Naive thymus-derived CD4-positive, alpha-beta T cell (primary cell): ENCODE measurements around the gene INVS. TPM values are rescaled to one million over a fixed set of nuclear protein-coding genes. Genes with fewer than 3 reads are reported as not detected.
"Not testable (repeated sequence)": the region's sequence is repeated elsewhere in the genome, so short reads cannot be mapped to it uniquely, and the experiment has no call there.

Experiments
- ATAC-seq: fragments of 150-1000 bp; cut with Tn5 transposase; 2 replicates; pipeline ENCODE4 v1.10.0; 2021; ENCODE audit warnings: mild to moderate bottlenecking, moderate library complexity
- CTCF ChIA-PET: fragments of 350-600 bp; sonication (Branson Sonifier 250); formaldehyde crosslinking; loops from one replicate; lab custom pipeline; 2021; ENCODE audit warnings: antibody characterized with exemption; lab: Charles Lee
- POLR2A ChIA-PET: fragments of 350-600 bp; sonication (Branson Sonifier 250); formaldehyde crosslinking; loops from one replicate; lab custom pipeline; 2021; ENCODE audit warnings: antibody characterized with exemption, inconsistent platforms; lab: Charles Lee
- DNase-seq, 9 donors: peaks; one replicate each; pipeline versions ENCODE4 v3.0.0 to v3.0.0-alpha.2; 2020 to 2022; ENCODE audit warnings: mixed read lengths in 1 of 9
- H3K27ac ChIP-seq: one replicate; pipeline ENCODE4 v1.7.0; 2013; ENCODE audit warnings: mild to moderate bottlenecking, low read depth, low read length, moderate library complexity
- H3K27me3 ChIP-seq, 2 donors: one replicate each; pipeline ENCODE4 v1.7.0; 2013; ENCODE audit warnings: low read length in 2 of 2, mild to moderate bottlenecking in 2 of 2, moderate library complexity in 2 of 2; ENCODE audit not compliant: control insufficient read depth in 2 of 2, insufficient read depth in 2 of 2
- H3K36me3 ChIP-seq, 3 experiments: 1 replicate in 2 of 3; 2 replicates in 1 of 3; pipeline ENCODE4 v1.7.0; 2013; ENCODE audit warnings: low read length in 3 of 3, mild to moderate bottlenecking in 3 of 3, moderate library complexity in 1 of 3; ENCODE audit not compliant: insufficient read depth in 3 of 3, control insufficient read depth in 2 of 3
- H3K4me1 ChIP-seq, 2 donors: one replicate each; pipeline ENCODE4 v1.7.0; 2013; ENCODE audit warnings: low read length in 2 of 2, mild to moderate bottlenecking in 2 of 2, moderate library complexity in 1 of 2; ENCODE audit not compliant: control insufficient read depth in 2 of 2, insufficient read depth in 2 of 2
- H3K4me3 ChIP-seq: 2 replicates; pipeline ENCODE4 v1.7.0; 2013; ENCODE audit warnings: mild to moderate bottlenecking, low read length
- H3K9me3 ChIP-seq, 3 experiments: 1 replicate in 2 of 3; 2 replicates in 1 of 3; pipeline ENCODE4 v1.7.0; 2013; ENCODE audit warnings: low read length in 3 of 3; ENCODE audit not compliant: control insufficient read depth in 2 of 3
- H3K27ac Mint-ChIP-seq, 9 donors: one replicate each; pipeline ENCODE4 v1.8.0; 2020 to 2022; ENCODE audit warnings: mixed read lengths in 9 of 9, mild to moderate bottlenecking in 8 of 9, moderate library complexity in 5 of 9, inconsistent platforms in 2 of 9
- H3K27me3 Mint-ChIP-seq, 5 donors: one replicate each; pipeline ENCODE4 v1.8.0; 2021 to 2022; ENCODE audit warnings: mixed read lengths in 5 of 5, mild to moderate bottlenecking in 1 of 5
- H3K36me3 Mint-ChIP-seq, 5 donors: one replicate each; pipeline ENCODE4 v1.8.0; 2020 to 2022; ENCODE audit warnings: mixed read lengths in 5 of 5, mild to moderate bottlenecking in 3 of 5, inconsistent platforms in 1 of 5
- H3K4me1 Mint-ChIP-seq, 7 donors: one replicate each; pipeline ENCODE4 v1.8.0; 2020 to 2022; ENCODE audit warnings: mixed read lengths in 7 of 7, mild to moderate bottlenecking in 3 of 7, inconsistent platforms in 1 of 7
- H3K4me3 Mint-ChIP-seq, 10 donors: one replicate each; pipeline ENCODE4 v1.8.0; 2020 to 2022; ENCODE audit warnings: mild to moderate bottlenecking in 10 of 10, mixed read lengths in 10 of 10, moderate library complexity in 6 of 10, inconsistent platforms in 2 of 10
- H3K9me3 Mint-ChIP-seq, 11 donors: one replicate each; pipeline ENCODE4 v1.8.0; 2020 to 2022; ENCODE audit warnings: mixed read lengths in 11 of 11, mild to moderate bottlenecking in 4 of 11, inconsistent platforms in 1 of 11, moderate library complexity in 1 of 11
- intact Hi-C, 2 donors: fragments of 100-400 bp; cut with micrococcal nuclease; formaldehyde crosslinking; loops; one replicate each; pipeline ENCODE4 v1.15.1; 2023
- polyA plus RNA-seq, 2 donors: library from polyadenylated mRNA; unstranded; fragments of 300-500 nt; fragmentation: Illumina TruSeq; gene quantifications; one replicate each; pipeline ENCODE4 v1.2.3, GENCODE V29; 2021
- total RNA-seq, 6 experiments: library from RNA in 5 of 6; stranded (reverse) in 5 of 6; gene quantifications; 1 replicate in 5 of 6; 2 replicates in 1 of 6; pipeline ENCODE4 v1.2.3 and lab custom pipeline; 2021 to 2026

INVS gene
- total and polyA plus RNA-seq, 7 experiments from 2014 or later = 6.2 to 20.8 (median 19.9) TPM

- H3K4me1 Mint-ChIP-seq = peaks cover 3 to 67% (median 43%) of the 10 kb centered on the region in 7 donors
- POLR2A ChIA-PET, intact Hi-C loops: not testable (repeated sequence)
Measured at GRCh38 chr9:100076256-100076655, 22.8 kb upstream of the INVS start.

DNA sequence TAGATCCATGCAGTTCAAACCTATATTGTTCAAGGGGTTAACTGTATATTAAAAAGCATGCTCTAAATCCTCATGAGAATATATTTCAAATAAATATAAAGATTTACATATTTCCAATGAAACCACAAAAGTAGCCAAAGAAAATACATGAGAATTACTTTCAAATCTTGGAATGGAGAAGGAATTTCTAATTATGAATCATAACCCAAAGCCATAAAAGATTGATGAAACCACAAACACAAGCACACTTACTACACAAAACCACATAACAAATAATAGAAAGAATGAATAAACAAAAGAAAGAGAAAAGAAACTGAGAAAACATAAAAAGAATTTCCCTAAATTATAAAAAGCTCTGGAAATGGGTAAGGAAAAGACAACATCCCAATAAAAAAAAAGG is 16.3 kb upstream of the INVS start:
- no peaks in the 10 kb centered on the region for H3K36me3 ChIP-seq
- intact Hi-C loops = loop anchor here in 1 of 2 donors (5.0 kb wide), 1 partner anchor 55 kb away; no protein-coding TSS in a partner anchor
- CTCF ChIA-PET = no interaction called here
- no peaks in the 10 kb centered on the region for H3K27me3 ChIP-seq
- DNase-seq (no peak), ATAC-seq (no peak)
- Mint-ChIP-seq H3K9me3 (no peaks in the 10 kb centered on the region), H3K4me1 (peaks cover 40 to 87% (median 81%) of the 10 kb centered on the region in 7 donors), H3K36me3 (peaks cover under 1 to 9% (median 6%) of the 10 kb centered on the region in 5 donors), H3K27ac (peak overlapping the region in 1 of 9 donors; percentile 13), H3K4me3 (peak overlapping the region in 1 of 10 donors; percentile 4), H3K27me3 (no peaks in the 10 kb centered on the region)
- POLR2A ChIA-PET = no interaction called here
- H3K27ac ChIP-seq = no peak overlapping the region
- peaks cover 36 to 38% of the 10 kb centered on the region in 2 donors for H3K4me1 ChIP-seq
- no peak overlapping the region for H3K4me3 ChIP-seq
- H3K9me3 ChIP-seq = no peaks in the 10 kb centered on the region

More at GRCh38 chr9:100076256-100076655, 22.8 kb upstream of the INVS start:
- H3K9me3 Mint-ChIP-seq, H3K27me3 Mint-ChIP-seq, H3K9me3 ChIP-seq, DNase-seq, H3K4me3 ChIP-seq, H3K4me1 ChIP-seq, CTCF ChIA-PET, H3K4me3 Mint-ChIP-seq, ATAC-seq, H3K36me3 ChIP-seq, H3K27ac ChIP-seq, H3K27me3 ChIP-seq: not testable (repeated sequence)
- peaks cover 5 to 30% (median 14%) of the 10 kb centered on the region in 5 donors for H3K36me3 Mint-ChIP-seq
- H3K27ac Mint-ChIP-seq = peak overlapping the region in 1 of 9 donors; percentile 53

DNA sequence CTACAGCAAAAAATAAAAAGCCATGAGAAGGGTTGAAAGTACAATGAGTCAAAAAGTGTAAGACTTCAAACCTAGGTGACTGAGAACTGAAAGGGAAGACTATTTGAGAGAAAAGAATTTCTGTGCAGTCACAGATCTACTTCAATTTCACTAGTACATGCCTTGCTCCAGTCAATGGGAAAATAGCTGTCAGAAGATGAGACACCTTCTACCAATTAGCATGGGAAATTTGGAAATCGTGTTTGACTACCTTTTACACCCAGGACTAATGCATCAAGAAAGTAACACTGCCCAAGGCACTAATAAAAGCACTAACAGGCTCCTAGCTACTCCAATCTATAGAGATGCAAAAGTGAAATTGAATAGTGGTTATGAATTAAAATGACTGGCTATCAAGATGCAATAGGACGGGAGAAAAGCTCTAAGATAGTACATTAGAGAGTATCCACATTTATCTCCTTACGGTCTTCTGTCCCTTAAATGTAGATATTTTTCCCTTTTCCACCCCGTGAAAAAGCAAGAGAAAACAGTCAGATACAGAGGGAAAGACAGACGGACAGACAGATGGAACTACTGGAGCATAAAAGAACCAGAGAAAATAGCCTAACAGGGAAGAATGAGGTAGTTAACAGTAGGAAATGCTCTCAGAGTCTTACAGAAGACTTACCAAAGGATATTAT is 15.5 kb upstream of the INVS start:
- no peaks in the 10 kb centered on the region for H3K9me3 Mint-ChIP-seq
- no peaks in the 10 kb centered on the region for H3K27me3 Mint-ChIP-seq
- Histone ChIP-seq H3K9me3 (no peaks in the 10 kb centered on the region), H3K4me3 (no peak overlapping the region), H3K27ac (no peak overlapping the region), H3K36me3 (no peaks in the 10 kb centered on the region), H3K4me1 (peaks cover 38 to 43% of the 10 kb centered on the region in 2 donors), H3K27me3 (no peaks in the 10 kb centered on the region)
- H3K4me3 Mint-ChIP-seq = peak overlapping the region in 2 of 10 donors; percentile 4 to 21
- ChIA-PET CTCF (no interaction called here), POLR2A (interaction anchor here (1.1 kb wide), 1 partner anchor 11 kb away, joined by 4 read pairs; no protein-coding TSS in a partner anchor)
- peak overlapping the region in 2 of 9 donors; percentile 7 to 8 for H3K27ac Mint-ChIP-seq
- ATAC-seq (no peak), DNase-seq (no peak)
- H3K4me1 Mint-ChIP-seq = peaks cover 48 to 92% (median 85%) of the 10 kb centered on the region in 7 donors
- peaks cover 0 to 8% (median 4%) of the 10 kb centered on the region in 5 donors for H3K36me3 Mint-ChIP-seq
- intact Hi-C loops = loop anchor here in 1 of 2 donors (5.0 kb wide), 1 partner anchor 56 kb away; no protein-coding TSS in a partner anchor

- H3K36me3 Mint-ChIP-seq = peaks cover 0 to 4% (median 0%) of the 10 kb centered on the region in 5 donors
- ATAC-seq (peak; percentile 23), DNase-seq (no peak)
- H3K9me3 Mint-ChIP-seq = no peaks in the 10 kb centered on the region
- intact Hi-C loops = loop anchor here in 1 of 2 donors (5.0 kb wide), 1 partner anchor 57 kb away; no protein-coding TSS in a partner anchor
- ChIA-PET POLR2A (interaction anchor here (1.1 kb wide), 1 partner anchor 11 kb away, joined by 4 read pairs; no protein-coding TSS in a partner anchor), CTCF (no interaction called here)
- H3K27me3 ChIP-seq = no peaks in the 10 kb centered on the region
- peaks cover 48 to 93% (median 86%) of the 10 kb centered on the region in 7 donors for H3K4me1 Mint-ChIP-seq
- H3K36me3 ChIP-seq = no peaks in the 10 kb centered on the region
- H3K27ac Mint-ChIP-seq = peak overlapping the region in 1 of 9 donors; percentile 8
- no peak overlapping the region for H3K4me3 ChIP-seq
- H3K27me3 Mint-ChIP-seq = no peaks in the 10 kb centered on the region
- H3K27ac ChIP-seq = no peak overlapping the region
- H3K4me1 ChIP-seq = peaks cover 38 to 43% of the 10 kb centered on the region in 2 donors
- H3K9me3 ChIP-seq = no peaks in the 10 kb centered on the region
- H3K4me3 Mint-ChIP-seq = no peak overlapping the region
Measured at GRCh38 chr9:100084128-100084453, 15.0 kb upstream of the INVS start.

DNA sequence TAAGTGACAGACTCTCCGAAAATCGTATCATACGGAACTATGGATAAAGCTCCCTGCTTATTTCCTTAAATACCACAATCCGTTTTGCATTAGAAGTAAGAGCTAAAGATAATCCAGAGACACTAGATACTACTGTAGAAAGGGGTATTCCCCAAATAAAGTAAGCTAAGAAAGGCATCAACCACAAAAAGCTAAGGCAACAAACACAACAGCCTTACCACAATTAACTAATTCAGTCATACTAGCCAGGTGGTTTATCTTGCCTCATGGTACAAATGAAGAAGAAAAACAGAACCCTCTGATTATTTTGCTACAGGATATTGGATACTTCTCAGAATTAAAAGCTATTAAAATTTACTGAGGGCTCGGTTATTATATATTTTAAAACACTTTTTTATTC is 14.3 kb upstream of the INVS start:
- no peaks in the 10 kb centered on the region for H3K36me3 Mint-ChIP-seq
- H3K27me3 Mint-ChIP-seq = no peaks in the 10 kb centered on the region
- Histone ChIP-seq H3K27ac (no peak overlapping the region), H3K27me3 (no peaks in the 10 kb centered on the region), H3K36me3 (no peaks in the 10 kb centered on the region), H3K4me3 (no peak overlapping the region), H3K4me1 (peaks cover 38 to 43% of the 10 kb centered on the region in 2 donors), H3K9me3 (no peaks in the 10 kb centered on the region)
- H3K4me1 Mint-ChIP-seq = peaks cover 48 to 90% (median 83%) of the 10 kb centered on the region in 7 donors
- DNase-seq = peak in 3 of 9 donors; percentile 2 to 18 (median 3)
- ChIA-PET POLR2A (interaction anchor here (1.1 kb wide), 1 partner anchor 10 kb away, joined by 4 read pairs; no protein-coding TSS in a partner anchor), CTCF (no interaction called here)
- intact Hi-C loops = loop anchor here in 1 of 2 donors (5.0 kb wide), 1 partner anchor 57 kb away; no protein-coding TSS in a partner anchor
- H3K27ac Mint-ChIP-seq = no peak overlapping the region
- H3K4me3 Mint-ChIP-seq = peak overlapping the region in 1 of 10 donors; percentile 2
- no peaks in the 10 kb centered on the region for H3K9me3 Mint-ChIP-seq
- peak; percentile 80 for ATAC-seq

- peak overlapping the region in 3 of 10 donors; percentile 4 to 41 (median 17) for H3K4me3 Mint-ChIP-seq
- H3K27ac Mint-ChIP-seq = no peak overlapping the region
- Histone ChIP-seq H3K36me3 (no peaks in the 10 kb centered on the region), H3K27me3 (no peaks in the 10 kb centered on the region), H3K4me1 (peaks cover 38 to 43% of the 10 kb centered on the region in 2 donors), H3K9me3 (no peaks in the 10 kb centered on the region), H3K4me3 (no peak overlapping the region), H3K27ac (no peak overlapping the region)
- intact Hi-C loops = no loop called here
- ChIA-PET POLR2A (interaction anchor here (1.0 to 1.3 kb wide), 2 partner anchors 12 to 13 kb away, joined by 3 to 4 read pairs; partner anchors contain the start of gene INVS), CTCF (no interaction called here)
- ATAC-seq = no peak
- H3K27me3 Mint-ChIP-seq = no peaks in the 10 kb centered on the region
- peaks cover 47 to 86% (median 81%) of the 10 kb centered on the region in 7 donors for H3K4me1 Mint-ChIP-seq
- no peaks in the 10 kb centered on the region for H3K36me3 Mint-ChIP-seq
- no peaks in the 10 kb centered on the region for H3K9me3 Mint-ChIP-seq
- DNase-seq = no peak
Measured at GRCh38 chr9:100086097-100086635, 12.9 kb upstream of the INVS start.
